ENCODE measurements around the gene ZDHHC6. TPM values are rescaled to one million over a fixed set of nuclear protein-coding genes. Genes with fewer than 3 reads are reported as not detected.
A peak's percentile ranks its signal among the peaks of the same experiment; 100 is the strongest.
"Not testable (repeated sequence)": the region's sequence is repeated elsewhere in the genome, so short reads cannot be mapped to it uniquely, and the experiment has no call there.

ZDHHC6 gene
- total RNA-seq, 1 experiment from 2014 or later = 88.5 TPM

DNA sequence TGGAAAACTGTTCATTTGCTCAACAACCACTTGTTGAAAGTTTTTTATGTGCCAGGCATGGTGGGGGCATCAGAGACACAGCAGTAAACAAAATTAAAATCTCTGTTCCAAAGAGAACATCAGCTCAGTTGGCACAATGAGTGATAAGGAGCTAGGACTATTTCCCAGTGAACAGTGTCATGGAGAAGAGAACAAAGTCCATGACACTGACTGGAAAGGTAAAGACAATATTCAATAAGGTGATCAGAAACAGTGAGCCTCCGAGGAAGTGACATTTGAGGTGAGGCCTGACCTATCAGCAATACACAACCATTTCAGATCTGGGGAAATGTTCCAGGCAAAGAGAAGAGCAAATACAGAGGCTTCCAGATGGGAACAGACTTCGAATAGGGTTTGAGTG is 58.2 kb downstream of the ZDHHC6 start:
- peak overlapping the region; percentile 62 for H3K9ac ChIP-seq (ENCODE audit: low read length)
- no peaks in the 10 kb centered on the region for H3K9me3 ChIP-seq (ENCODE audit: control insufficient read depth in 1 of 2, insufficient read depth in 1 of 2, low read depth in 1 of 2, low read length in 2 of 2)
- H3K79me2 ChIP-seq (ENCODE audit: insufficient read depth, low read length) = peaks cover 82% of the 10 kb centered on the region
- peak overlapping the region; percentile 77 for H3K27ac ChIP-seq (ENCODE audit: low read depth, low read length)
- CTCF ChIA-PET = interaction anchor here (1.1 to 3.1 kb wide), 2 partner anchors 14 to 47 kb away, joined by 4 to 12 read pairs; partner anchors contain the start of gene ACSL5
- no peak for TF ChIP-seq FOSL1 (IDR thresholded peaks at IDR 0.05; ENCODE audit: low read depth)
- TF ChIP-seq ZFX (IDR thresholded peaks at IDR 0.05) = no peak
- no peak for TF ChIP-seq POLR2AphosphoS5 (IDR thresholded peaks at IDR 0.05; ENCODE audit: low read depth, low read length)
- TF ChIP-seq, protein P1, sequence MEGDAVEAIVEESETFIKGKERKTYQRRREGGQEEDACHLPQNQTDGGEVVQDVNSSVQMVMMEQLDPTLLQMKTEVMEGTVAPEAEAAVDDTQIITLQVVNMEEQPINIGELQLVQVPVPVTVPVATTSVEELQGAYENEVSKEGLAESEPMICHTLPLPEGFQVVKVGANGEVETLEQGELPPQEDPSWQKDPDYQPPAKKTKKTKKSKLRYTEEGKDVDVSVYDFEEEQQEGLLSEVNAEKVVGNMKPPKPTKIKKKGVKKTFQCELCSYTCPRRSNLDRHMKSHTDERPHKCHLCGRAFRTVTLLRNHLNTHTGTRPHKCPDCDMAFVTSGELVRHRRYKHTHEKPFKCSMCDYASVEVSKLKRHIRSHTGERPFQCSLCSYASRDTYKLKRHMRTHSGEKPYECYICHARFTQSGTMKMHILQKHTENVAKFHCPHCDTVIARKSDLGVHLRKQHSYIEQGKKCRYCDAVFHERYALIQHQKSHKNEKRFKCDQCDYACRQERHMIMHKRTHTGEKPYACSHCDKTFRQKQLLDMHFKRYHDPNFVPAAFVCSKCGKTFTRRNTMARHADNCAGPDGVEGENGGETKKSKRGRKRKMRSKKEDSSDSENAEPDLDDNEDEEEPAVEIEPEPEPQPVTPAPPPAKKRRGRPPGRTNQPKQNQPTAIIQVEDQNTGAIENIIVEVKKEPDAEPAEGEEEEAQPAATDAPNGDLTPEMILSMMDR (IDR thresholded peaks at IDR 0.05 in 2 of 3, conservative IDR thresholded peaks at IDR 0.05 in 1 of 3; ENCODE audit: borderline replicate concordance in 1 of 3, insufficient read depth in 1 of 3, low read depth in 2 of 3, low read length in 2 of 3) = no peak
- TF ChIP-seq SRF (IDR thresholded peaks at IDR 0.05; ENCODE audit: low read depth) = no peak
- no peak for TF ChIP-seq ELF1 (IDR thresholded peaks at IDR 0.05; ENCODE audit: borderline replicate concordance, low read depth)
- no peaks in the 10 kb centered on the region for H3K9me2 ChIP-seq (ENCODE audit: insufficient read depth)
- H3K4me2 ChIP-seq (ENCODE audit: low read length) = peak overlapping the region; percentile 56
- no peak for ATAC-seq
- no peaks in the 10 kb centered on the region for H3K36me3 ChIP-seq (ENCODE audit: control insufficient read depth in 1 of 2, insufficient read depth in 2 of 2, low read length in 2 of 2)
- no peak for DNase-seq (ENCODE audit: low read depth, low spot score)
- intact Hi-C loops (cut with micrococcal nuclease) = loop anchor here (5.0 to 10.0 kb wide), 3 partner anchors 129 to 684 kb away; partner anchors contain the start of gene TCF7L2
- BruUV-seq (replicated peaks) = no TSS peak
- H3K4me1 ChIP-seq (ENCODE audit: control insufficient read depth in 1 of 2, insufficient read depth in 2 of 2, low read length in 2 of 2) = peaks cover 92 to 97% of the 10 kb centered on the region in 2 experiments
- POLR2A ChIA-PET = interaction anchor here (1.3 to 9.8 kb wide), 7 partner anchors 9 to 129 kb away, joined by 3 to 134 read pairs (median 6); partner anchors contain the start of gene ACSL5
- no peaks in the 10 kb centered on the region for H3K27me3 ChIP-seq (ENCODE audit: insufficient read depth, low read length)
- RAD21 ChIA-PET (ENCODE audit: low non-redundant PET in 1 of 2, low total read pairs in 2 of 2, uncharacterized antibody in 2 of 2, unreplicated experiment in 2 of 2) = interaction anchor here in 1 of 2 experiments (1.3 kb wide), 1 partner anchor 9 kb away, joined by 6 read pairs; no protein-coding TSS in a partner anchor
- H3K4me3 ChIP-seq (replicated peaks in 1 of 2; ENCODE audit: low read depth in 1 of 2, low read length in 2 of 2) = no peak overlapping the region
- no peak overlapping the region for H2AFZ ChIP-seq (ENCODE audit: low read depth, low read length, poor library complexity, severe bottlenecking)
- no peaks in the 10 kb centered on the region for H4K20me1 ChIP-seq (ENCODE audit: insufficient read depth)

DNA sequence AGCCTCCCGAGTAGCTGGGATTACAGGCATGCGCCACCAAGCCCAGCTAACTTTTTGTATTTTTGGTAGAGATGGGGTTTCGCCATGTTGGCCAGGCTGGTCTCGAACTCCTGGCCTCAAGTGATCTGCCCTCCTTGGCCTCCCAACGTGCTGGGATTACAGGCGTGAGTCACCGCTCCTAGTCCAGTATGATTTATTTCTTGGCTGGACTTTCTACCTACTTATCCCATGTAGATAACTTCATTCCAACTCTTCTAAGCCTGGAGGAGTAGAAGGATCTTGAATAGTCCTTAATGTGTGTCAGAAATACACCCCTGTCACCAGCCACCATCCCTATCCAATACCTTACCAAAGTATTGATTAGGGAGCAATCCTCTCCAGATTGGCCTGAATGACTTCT is 58.7 kb downstream of the ZDHHC6 start:
- H2AFZ ChIP-seq (ENCODE audit: low read depth, low read length, poor library complexity, severe bottlenecking); RAD21 ChIA-PET (ENCODE audit: low non-redundant PET in 1 of 2, low total read pairs in 2 of 2, uncharacterized antibody in 2 of 2, unreplicated experiment in 2 of 2); H3K9me2 ChIP-seq (ENCODE audit: insufficient read depth); DNase-seq (ENCODE audit: low read depth, low spot score); H3K4me3 ChIP-seq (replicated peaks in 1 of 2; ENCODE audit: low read depth in 1 of 2, low read length in 2 of 2); BruUV-seq (replicated peaks); ATAC-seq; H3K27me3 ChIP-seq (ENCODE audit: insufficient read depth, low read length); H4K20me1 ChIP-seq (ENCODE audit: insufficient read depth); H3K36me3 ChIP-seq (ENCODE audit: control insufficient read depth in 1 of 2, insufficient read depth in 2 of 2, low read length in 2 of 2); H3K9me3 ChIP-seq (ENCODE audit: control insufficient read depth in 1 of 2, insufficient read depth in 1 of 2, low read depth in 1 of 2, low read length in 2 of 2): not testable (repeated sequence)
- intact Hi-C loops (cut with micrococcal nuclease) = loop anchor here (5.0 to 10.0 kb wide), 3 partner anchors 129 to 684 kb away; partner anchors contain the start of gene TCF7L2
- ChIA-PET CTCF (interaction anchor here (3.1 kb wide), 1 partner anchor 13 kb away, joined by 12 read pairs; the partner anchor contains the start of gene ACSL5), POLR2A (interaction anchor here (1.3 to 9.8 kb wide), 7 partner anchors 8 to 104 kb away, joined by 3 to 134 read pairs (median 6); partner anchors contain the start of gene ACSL5)
- peak overlapping the region; percentile 56; the same call in 1 of the 2 replicates for H3K4me2 ChIP-seq (ENCODE audit: low read length)
- peak overlapping the region; percentile 77 for H3K27ac ChIP-seq (ENCODE audit: low read depth, low read length)
- H3K9ac ChIP-seq (ENCODE audit: low read length) = peak overlapping the region; percentile 62
- peaks cover 77% of the 10 kb centered on the region for H3K79me2 ChIP-seq (ENCODE audit: insufficient read depth, low read length)
- H3K4me1 ChIP-seq (ENCODE audit: control insufficient read depth in 1 of 2, insufficient read depth in 2 of 2, low read length in 2 of 2) = peaks cover 91 to 97% of the 10 kb centered on the region in 2 experiments

All from HCT116 (cell line).